K562 (cell line): ENCODE measurements around the gene COMP. TPM values are rescaled to one million over a fixed set of nuclear protein-coding genes. Genes with fewer than 3 reads are reported as not detected.

Experiments
- ATAC-seq: fragments of 200-7000 bp; cut with Tn5 transposase; 3 replicates; pipeline ENCODE4 v1.9.1; 2020; ENCODE audit warnings: moderate library complexity
- BruUV-seq: library from RNA; stranded (reverse); fragments of 400-500 nt; replicated peaks from 2 replicates; lab custom pipeline; 2021; lab: Mats Ljungman, UMichigan
- CTCF ChIA-PET: fragments of 300-600 bp; formaldehyde crosslinking; extraction: SDS; loops from one replicate; lab custom pipeline; 2021; ENCODE audit warnings: low intra/inter-chr PET ratio; lab: Yijun Ruan, JAX
- POLR2A ChIA-PET: fragments of 300-600, 350-650 bp; sonication (Branson Sonifier 250); formaldehyde crosslinking; extraction: SDS; loops from one replicate; lab custom pipeline; 2021; ENCODE audit warnings: antibody characterized with exemption, inconsistent platforms; lab: Yijun Ruan, JAX
- DNase-seq, 4 experiments: peaks; one replicate each; pipeline versions ENCODE4 v3.0.0 to v3.0.0-alpha.2; 2011 to 2018; ENCODE audit warnings: low spot score in 3 of 4, mixed read lengths in 3 of 4; ENCODE audit errors: extremely low read depth in 1 of 4
- FAIRE-seq: peaks from 2 replicates; lab custom pipeline; 2011; peaks lifted over from hg19 to GRCh38; lab: Jason Lieb, UNC
- H2AFZ ChIP-seq: 2 replicates; pipeline ENCODE4 v1.6.0; 2011; ENCODE audit warnings: low read depth, low read length, control low read depth, inconsistent platforms
- H3K27ac ChIP-seq: fragments of 200-600 bp; 3 replicates; pipeline ENCODE4 v1.8.0; 2011; ENCODE audit warnings: low read depth, mild to moderate bottlenecking, control low read depth, inconsistent platforms, low read length, moderate library complexity, mixed read lengths; ENCODE audit errors: extremely low read depth
- H3K27me3 ChIP-seq, 2 experiments: fragments of 300-600 bp in 1 of 2; 2 replicates in 1 of 2; 3 replicates in 1 of 2; pipeline versions ENCODE4 v1.6.0 to v1.8.0; 2011; ENCODE audit warnings: inconsistent platforms in 2 of 2, low read length in 2 of 2, mild to moderate bottlenecking in 1 of 2, mixed read lengths in 1 of 2, moderate library complexity in 1 of 2; ENCODE audit not compliant: control insufficient read depth in 2 of 2, insufficient read depth in 2 of 2
- H3K36me3 ChIP-seq: fragments of 300-600 bp; 3 replicates; pipeline ENCODE4 v1.8.0; 2011; ENCODE audit warnings: mild to moderate bottlenecking, low read length, inconsistent platforms; ENCODE audit not compliant: control insufficient read depth, insufficient read depth
- H3K4me1 ChIP-seq, 2 experiments: fragments of 200-600 bp in 1 of 2; replicated peaks in 1 of 2; 2 replicates in 1 of 2; 3 replicates in 1 of 2; pipeline versions ENCODE4 v1.5.1 to v1.8.0; 2011; ENCODE audit warnings: inconsistent platforms in 2 of 2, low read length in 2 of 2, mild to moderate bottlenecking in 1 of 2, mixed read lengths in 1 of 2, moderate library complexity in 1 of 2; ENCODE audit not compliant: control insufficient read depth in 2 of 2, insufficient read depth in 2 of 2
- H3K4me2 ChIP-seq: 2 replicates; pipeline ENCODE4 v1.6.1; 2011; ENCODE audit warnings: low read length, control low read depth, inconsistent platforms, mixed read lengths; ENCODE audit not compliant: insufficient read depth
- H3K4me3 ChIP-seq: fragments of 200-600 bp; sonication (generic), shearing (Covaris generic); 2 replicates; pipeline ENCODE4 v1.5.1; 2016; ENCODE audit warnings: control low read depth, inconsistent platforms
- H3K79me2 ChIP-seq: fragments of 200-600 bp; 3 replicates; pipeline ENCODE4 v1.8.0; 2011; ENCODE audit warnings: low read length, inconsistent platforms; ENCODE audit not compliant: control insufficient read depth, insufficient read depth
- H3K9ac ChIP-seq, 2 experiments: 2 replicates each; pipeline versions ENCODE4 v1.6.0 to v1.6.1; 2011; ENCODE audit warnings: low read depth in 2 of 2, low read length in 2 of 2, control low read depth in 1 of 2, inconsistent platforms in 1 of 2, mild to moderate bottlenecking in 1 of 2, mixed read lengths in 1 of 2; ENCODE audit not compliant: insufficient read depth in 1 of 2
- H3K9me1 ChIP-seq: one replicate; pipeline ENCODE4 v1.6.0; 2011; ENCODE audit warnings: inconsistent platforms, mild to moderate bottlenecking, low read length, moderate library complexity; ENCODE audit not compliant: control insufficient read depth, insufficient read depth
- H3K9me3 ChIP-seq: replicated peaks from 2 replicates; pipeline ENCODE4 v1.5.1; 2011; ENCODE audit warnings: low read depth, low read length, inconsistent platforms; ENCODE audit not compliant: control insufficient read depth, insufficient read depth
- H4K20me1 ChIP-seq: replicated peaks from 2 replicates; pipeline ENCODE4 v1.6.1; 2011; ENCODE audit warnings: low read length, inconsistent platforms, mixed read lengths; ENCODE audit not compliant: control insufficient read depth, insufficient read depth
- GTF2F1 ChIP-seq: IDR thresholded peaks from 2 replicates; pipeline ENCODE4 v1.6.1; 2011; ENCODE audit warnings: low read depth, low read length, improper control_type of control experiment
- HINFP ChIP-seq: fragments of 450-650 bp; conservative IDR thresholded peaks from 2 replicates; pipeline ENCODE4 v1.6.1; 2016; ENCODE audit warnings: missing genetic modification characterization, low read depth, mild to moderate bottlenecking, control low read depth, missing compliant biosample characterization
- NFIC ChIP-seq: fragments of 450-650 bp; IDR thresholded peaks from 2 replicates; pipeline ENCODE4 v1.6.1; 2017; ENCODE audit warnings: mild to moderate bottlenecking, inconsistent platforms
- OTX1 ChIP-seq: fragments of 450-650 bp; formaldehyde crosslinking; IDR thresholded peaks from 2 replicates; pipeline ENCODE4 v1.4.0; 2022; ENCODE audit warnings: mild to moderate bottlenecking
- PHTF2 ChIP-seq: fragments of 250-450 bp; sonication (Bioruptor Pico); IDR thresholded peaks from 2 replicates; pipeline ENCODE4 v1.5.0; 2021; ENCODE audit warnings: mild to moderate bottlenecking
- PYGO2 ChIP-seq: fragments of 450-650 bp; IDR thresholded peaks from 2 replicates; pipeline ENCODE4 v1.6.1; 2016; ENCODE audit warnings: mild to moderate bottlenecking, missing genetic modification characterization, moderate library complexity, missing compliant biosample characterization
- SMAD1 ChIP-seq: fragments of 150-350 bp; IDR thresholded peaks from 2 replicates; pipeline ENCODE4 v1.6.1; 2014; ENCODE audit warnings: low read length, low read depth; ENCODE audit not compliant: partially characterized antibody
- SRSF9 ChIP-seq: fragments of 200-400 bp; formaldehyde crosslinking; IDR thresholded peaks from 2 replicates; pipeline ENCODE4 v1.6.1; 2017; ENCODE audit warnings: low read depth, low read length, borderline replicate concordance
- TBL1XR1 ChIP-seq, 2 experiments: IDR thresholded peaks; 2 replicates each; pipeline ENCODE4 v1.6.1; 2012; ENCODE audit warnings: improper control_type of control experiment in 2 of 2, low read length in 2 of 2, mild to moderate bottlenecking in 1 of 2
- ZNF408 ChIP-seq: fragments of 250-450 bp; sonication (Bioruptor Pico); IDR thresholded peaks from 2 replicates; pipeline ENCODE4 v1.4.0; 2020; ENCODE audit warnings: low read depth, mild to moderate bottlenecking, moderate library complexity
- ZNF507 ChIP-seq: conservative IDR thresholded peaks from 2 replicates; pipeline ENCODE4 v1.6.1; 2017; ENCODE audit warnings: missing genetic modification characterization, missing compliant biosample characterization
- ZNF583 ChIP-seq: fragments of 250-450 bp; sonication (Bioruptor Pico); IDR thresholded peaks from 2 replicates; pipeline ENCODE4 v1.4.0; 2020
- WGBS: fragments of 100-300 bp; shearing (Covaris generic); methylation state at CpG from one replicate; pipeline ENCODE4 v1.1.6; 2016; ENCODE audit warnings: low coverage, mixed read lengths; ENCODE audit not compliant: insufficient coverage; ENCODE audit errors: missing lambda C conversion rate; 5-methylcytosine and 5-hydroxymethylcytosine counted together
- in situ Hi-C: fragments of 300-500 bp; cut with MboI; formaldehyde crosslinking; loops from 4 replicates; pipeline ENCODE4 v1.15.0; 2018; ENCODE audit warnings: inconsistent platforms, mixed read lengths
- intact Hi-C: fragments of 100-400 bp; cut with micrococcal nuclease; formaldehyde crosslinking; loops from 2 replicates; pipeline ENCODE4 v1.14.2; 2022
- polyA plus RNA-seq, 8 experiments: library from polyadenylated mRNA; depleted of rRNA in 4 of 8; stranded (reverse) in 5 of 8; unstranded in 3 of 8; fragments of >200 nt; fragmentation: Nextera tagmentation in 2 of 8; fragmentation: Illumina TruSeq in 1 of 8; extraction: Ambion mirVana in 2 of 8; extraction: Trizol in 1 of 8; gene quantifications; 2 replicates each; pipeline versions ENCODE4 v1.2.1 to v1.2.3, GENCODE V29; 2011 to 2014; ENCODE audit warnings: inconsistent platforms in 1 of 8, missing spikeins in 1 of 8
- total RNA-seq, 7 experiments: library from RNA; depleted of rRNA in 6 of 7; stranded (reverse); fragments of >200 nt in 6 of 7; fragmentation: Illumina TruSeq in 2 of 7; extraction: Trizol in 2 of 7; gene quantifications; 2 replicates each; pipeline versions ENCODE4 v1.2.1 to v1.2.3, GENCODE V29; 2011 to 2021; ENCODE audit warnings: low replicate concordance in 1 of 7
- TF ChIP-seq, protein P1 (sequence below): fragments of 250-450 bp; sonication (Bioruptor Pico); IDR thresholded peaks from 2 replicates; pipeline ENCODE4 v1.5.0; 2021; ENCODE audit warnings: mild to moderate bottlenecking, borderline replicate concordance
- TF ChIP-seq, protein P2 (sequence below), 3 experiments: fragments of 200-800 bp in 1 of 3; sonication (Bioruptor generic) in 1 of 3; sonication (generic) in 1 of 3; formaldehyde crosslinking in 1 of 3; IDR thresholded peaks; 2 replicates each; pipeline versions ENCODE4 v1.6.1 to v1.8.0; 2016 to 2022; ENCODE audit warnings: mild to moderate bottlenecking in 2 of 3, missing compliant biosample characterization in 2 of 3, missing genetic modification characterization in 2 of 3, missing genetic modification reagents in 1 of 3

COMP gene
- total and polyA plus RNA-seq, 9 of the 15 experiments (the other 6 are each of a cell fraction or from before 2014, with no cell fraction given): 0.07 TPM; not detected in 8

DNA sequence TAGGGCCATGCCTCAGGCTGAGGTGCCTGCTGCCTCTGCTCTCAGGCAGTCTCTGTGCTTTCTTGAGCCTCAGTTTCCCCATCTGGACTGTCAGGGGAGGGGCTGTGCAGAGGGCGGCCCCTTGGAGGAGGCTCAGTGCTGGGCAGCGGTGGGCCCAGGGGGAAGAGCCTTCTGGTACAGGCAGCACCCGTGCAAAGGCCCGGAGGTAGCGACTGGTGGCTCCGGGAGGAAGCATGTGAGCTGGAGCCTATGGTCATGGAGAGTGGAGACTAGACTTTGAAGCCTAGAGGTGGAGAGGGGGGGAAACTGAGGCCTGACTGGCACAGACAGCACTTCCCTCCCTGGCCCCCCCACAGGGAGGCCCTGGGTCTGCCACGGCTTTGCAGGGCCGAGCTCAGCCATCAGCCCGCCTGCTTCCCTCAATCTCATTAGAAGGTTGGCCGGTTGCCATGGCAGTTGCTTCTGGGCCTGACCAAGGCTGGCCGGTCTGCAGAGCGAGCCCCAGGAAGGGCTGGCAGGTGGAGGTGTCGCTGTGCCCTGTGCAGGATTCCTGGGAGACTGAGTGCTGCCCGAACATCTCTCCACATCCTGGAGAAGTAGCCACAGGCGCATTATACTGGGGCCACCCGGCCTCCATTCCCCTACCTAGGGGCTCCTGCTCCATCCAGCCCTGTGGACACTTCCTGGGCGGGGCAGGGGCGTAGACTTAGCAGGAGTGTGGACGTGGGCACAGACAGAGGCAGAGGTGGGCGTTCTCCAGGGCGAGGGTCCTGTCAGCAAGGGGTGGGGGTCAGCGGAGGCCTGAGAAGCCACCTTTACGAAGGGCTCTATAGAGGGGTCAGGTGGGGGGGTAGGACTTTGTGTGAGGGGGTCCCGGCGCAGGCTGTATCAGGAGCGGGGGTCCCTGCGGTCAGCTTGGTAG, 54.4 kb downstream of the COMP start:
- no peak for FAIRE-seq
- no peak overlapping the region for H3K27ac ChIP-seq
- intact Hi-C loops: no loop called here
- TF ChIP-seq ZNF408 (CRISPR knock-in tag) (no peak), SMAD1 (no peak), ZNF583 (CRISPR knock-in tag) (no peak), SRSF9 (no peak), OTX1 (CRISPR knock-in tag) (no peak), PYGO2 (tag) (no peak), TBL1XR1 (IDR thresholded peaks at IDR 0.05; ENCODE audit: low read length in 2 of 2) (no peak), GTF2F1 (no peak), ZNF507 (tag) (no peak), PHTF2 (CRISPR knock-in tag) (no peak), NFIC (peak; percentile 49), HINFP (no peak)
- TF ChIP-seq, protein P1, sequence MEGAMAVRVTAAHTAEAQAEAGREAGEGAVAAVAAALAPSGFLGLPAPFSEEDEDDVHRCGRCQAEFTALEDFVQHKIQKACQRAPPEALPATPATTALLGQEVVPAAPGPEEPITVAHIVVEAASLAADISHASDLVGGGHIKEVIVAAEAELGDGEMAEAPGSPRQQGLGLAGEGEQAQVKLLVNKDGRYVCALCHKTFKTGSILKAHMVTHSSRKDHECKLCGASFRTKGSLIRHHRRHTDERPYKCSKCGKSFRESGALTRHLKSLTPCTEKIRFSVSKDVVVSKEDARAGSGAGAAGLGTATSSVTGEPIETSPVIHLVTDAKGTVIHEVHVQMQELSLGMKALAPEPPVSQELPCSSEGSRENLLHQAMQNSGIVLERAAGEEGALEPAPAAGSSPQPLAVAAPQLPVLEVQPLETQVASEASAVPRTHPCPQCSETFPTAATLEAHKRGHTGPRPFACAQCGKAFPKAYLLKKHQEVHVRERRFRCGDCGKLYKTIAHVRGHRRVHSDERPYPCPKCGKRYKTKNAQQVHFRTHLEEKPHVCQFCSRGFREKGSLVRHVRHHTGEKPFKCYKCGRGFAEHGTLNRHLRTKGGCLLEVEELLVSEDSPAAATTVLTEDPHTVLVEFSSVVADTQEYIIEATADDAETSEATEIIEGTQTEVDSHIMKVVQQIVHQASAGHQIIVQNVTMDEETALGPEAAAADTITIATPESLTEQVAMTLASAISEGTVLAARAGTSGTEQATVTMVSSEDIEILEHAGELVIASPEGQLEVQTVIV: no peak
- TF ChIP-seq, protein P2, sequence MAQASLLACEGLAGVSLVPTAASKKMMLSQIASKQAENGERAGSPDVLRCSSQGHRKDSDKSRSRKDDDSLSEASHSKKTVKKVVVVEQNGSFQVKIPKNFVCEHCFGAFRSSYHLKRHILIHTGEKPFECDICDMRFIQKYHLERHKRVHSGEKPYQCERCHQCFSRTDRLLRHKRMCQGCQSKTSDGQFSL (CRISPR knock-in tag; IDR thresholded peaks at IDR 0.05): 0 out of 2 replicates have a peak, but pooled peaks have one; percentile 13
- TF ChIP-seq, protein P2 (tag; IDR thresholded peaks at IDR 0.05): no peak

More for the DNA sequence above, 54.4 kb downstream of the COMP start:
- peaks cover 50% of the 10 kb centered on the region; the same call in 1 of the 2 replicates for H4K20me1 ChIP-seq
- H3K9me1 ChIP-seq: peaks cover 4% of the 10 kb centered on the region
- no peaks in the 10 kb centered on the region for H3K79me2 ChIP-seq
- H3K4me1 ChIP-seq: peaks cover 15 to 68% of the 10 kb centered on the region in 2 experiments
- ChIA-PET POLR2A (interaction anchor here (1.1 kb wide), 1 partner anchor 12 kb away, joined by 4 read pairs; no protein-coding TSS in a partner anchor), CTCF (no interaction called here)
- no peaks in the 10 kb centered on the region for H3K36me3 ChIP-seq
- H3K9ac ChIP-seq: peak overlapping the region in 1 of 2 experiments; percentile 14; a peak in 1 of 4 replicates
- no peak overlapping the region for H2AFZ ChIP-seq
- no peak overlapping the region for H3K4me2 ChIP-seq
- no peaks in the 10 kb centered on the region for H3K9me3 ChIP-seq
- WGBS: 68% methylated on average over 22 of the region's 27 CpGs
- BruUV-seq: no TSS peak
- no peak for DNase-seq
- in situ Hi-C loops: no loop called here
- no peak overlapping the region for H3K4me3 ChIP-seq
- H3K27me3 ChIP-seq: no peaks in the 10 kb centered on the region
- no peak for ATAC-seq
